SK-N-SH treated with all-trans-retinoic acid at 6 μM for 48 hours (cell line): ENCODE results near the gene UNC5C.
"Not testable (repeated sequence)": the region's sequence is repeated elsewhere in the genome, so short reads cannot be mapped to it uniquely, and the experiment has no call there.

ENCODE experiments used
- ATAC-seq: fragments of 200-7000 bp; cut with Tn5 transposase; 3 replicates; pipeline ENCODE4 v1.9.1; 2020; ENCODE audit warnings: mild to moderate bottlenecking, moderate library complexity
- ARNTL ChIP-seq: fragments of 450-650 bp; formaldehyde crosslinking; IDR thresholded peaks from 2 replicates; pipeline ENCODE4 v1.5.0; 2020; ENCODE audit warnings: low read depth, mild to moderate bottlenecking, moderate library complexity, borderline replicate concordance
- BACH2 ChIP-seq: fragments of 250-450 bp; sonication (Bioruptor Pico); IDR thresholded peaks from 2 replicates; pipeline ENCODE4 v1.9.0; 2021; ENCODE audit warnings: mild to moderate bottlenecking, borderline replicate concordance
- CSDC2 ChIP-seq: fragments of 250-450 bp; sonication (Bioruptor Pico); IDR thresholded peaks from 2 replicates; pipeline ENCODE4 v1.5.0; 2020; ENCODE audit warnings: mild to moderate bottlenecking, moderate library complexity
- ESRRG ChIP-seq: fragments of 250-450 bp; sonication (Bioruptor Pico); IDR thresholded peaks from 2 replicates; pipeline ENCODE4 v1.6.1; 2021; ENCODE audit warnings: mild to moderate bottlenecking
- GLIS3 ChIP-seq: fragments of 250-450 bp; sonication (Bioruptor Pico); IDR thresholded peaks from 2 replicates; pipeline ENCODE4 v1.5.0; 2020; ENCODE audit warnings: mild to moderate bottlenecking, moderate library complexity
- ISL1 ChIP-seq: fragments of 250-450 bp; sonication (Bioruptor Pico); IDR thresholded peaks from 2 replicates; pipeline ENCODE4 v2.1.2; 2022; ENCODE audit warnings: mild to moderate bottlenecking, moderate library complexity
- OSR1 ChIP-seq: fragments of 250-450 bp; sonication (Bioruptor Pico); IDR thresholded peaks from 2 replicates; pipeline ENCODE4 v1.8.0; 2022; ENCODE audit warnings: moderate library complexity, mild to moderate bottlenecking, inconsistent platforms
- RARB ChIP-seq: fragments of 250-450 bp; sonication (Bioruptor Pico); IDR thresholded peaks from 2 replicates; pipeline ENCODE4 v1.8.0; 2021; ENCODE audit warnings: mild to moderate bottlenecking, moderate library complexity
- SNAI2 ChIP-seq: fragments of 250-450 bp; sonication (Bioruptor Pico); IDR thresholded peaks from 2 replicates; pipeline ENCODE4 v1.5.0; 2020; ENCODE audit warnings: mild to moderate bottlenecking, moderate library complexity
- TCF4 ChIP-seq: fragments of 250-450 bp; sonication (Bioruptor Pico); IDR thresholded peaks from 2 replicates; pipeline ENCODE4 v1.8.0; 2021; ENCODE audit warnings: mild to moderate bottlenecking, moderate library complexity, borderline replicate concordance
- TOX ChIP-seq: fragments of 250-450 bp; sonication (Bioruptor Pico); IDR thresholded peaks from 2 replicates; pipeline ENCODE4 v1.8.0; 2021; ENCODE audit warnings: mild to moderate bottlenecking, moderate library complexity, borderline replicate concordance
- ZC3H10 ChIP-seq: fragments of 250-450 bp; sonication (Bioruptor Pico); IDR thresholded peaks from 2 replicates; pipeline ENCODE4 v1.5.1; 2021; ENCODE audit warnings: mild to moderate bottlenecking, moderate library complexity
- ZFP3 ChIP-seq: fragments of 250-450 bp; sonication (Bioruptor Pico); IDR thresholded peaks from 2 replicates; pipeline ENCODE4 v1.5.0; 2020; ENCODE audit warnings: mild to moderate bottlenecking, moderate library complexity
- ZFP30 ChIP-seq: fragments of 450-650 bp; formaldehyde crosslinking; IDR thresholded peaks from 2 replicates; pipeline ENCODE4 v1.5.0; 2022; ENCODE audit warnings: mild to moderate bottlenecking, moderate library complexity
- ZNF565 ChIP-seq: fragments of 450-650 bp; formaldehyde crosslinking; conservative IDR thresholded peaks from 2 replicates; pipeline ENCODE4 v1.5.0; 2020; ENCODE audit warnings: low read depth, mild to moderate bottlenecking, moderate library complexity
- ZNF70 ChIP-seq: fragments of 450-650 bp; formaldehyde crosslinking; IDR thresholded peaks from 2 replicates; pipeline ENCODE4 v1.5.0; 2020; ENCODE audit warnings: mild to moderate bottlenecking, moderate library complexity
- TF ChIP-seq, protein P1 (sequence below): fragments of 250-450 bp; sonication (Bioruptor Pico); IDR thresholded peaks from 2 replicates; pipeline ENCODE4 v1.5.1; 2020; ENCODE audit warnings: low read depth, mild to moderate bottlenecking, moderate library complexity
- TF ChIP-seq, protein P2 (sequence below): fragments of 250-450 bp; sonication (Bioruptor Pico); IDR thresholded peaks from 2 replicates; pipeline ENCODE4 v1.8.0; 2020; ENCODE audit warnings: mild to moderate bottlenecking, moderate library complexity, borderline replicate concordance
- TF ChIP-seq, protein P3 (sequence below): fragments of 250-450 bp; sonication (Bioruptor Pico); IDR thresholded peaks from 2 replicates; pipeline ENCODE4 v1.8.0; 2021; ENCODE audit warnings: low read depth, mild to moderate bottlenecking, moderate library complexity, borderline replicate concordance
- TF ChIP-seq, protein P4 (sequence below): fragments of 250-450 bp; sonication (Bioruptor Pico); IDR thresholded peaks from 2 replicates; pipeline ENCODE4 v1.5.1; 2021; ENCODE audit warnings: mild to moderate bottlenecking, moderate library complexity
- TF ChIP-seq, protein P5 (sequence below): fragments of 250-450 bp; sonication (Bioruptor Pico); IDR thresholded peaks from 2 replicates; pipeline ENCODE4 v1.5.0; 2020; ENCODE audit warnings: mild to moderate bottlenecking, moderate library complexity

UNC5C gene

DNA sequence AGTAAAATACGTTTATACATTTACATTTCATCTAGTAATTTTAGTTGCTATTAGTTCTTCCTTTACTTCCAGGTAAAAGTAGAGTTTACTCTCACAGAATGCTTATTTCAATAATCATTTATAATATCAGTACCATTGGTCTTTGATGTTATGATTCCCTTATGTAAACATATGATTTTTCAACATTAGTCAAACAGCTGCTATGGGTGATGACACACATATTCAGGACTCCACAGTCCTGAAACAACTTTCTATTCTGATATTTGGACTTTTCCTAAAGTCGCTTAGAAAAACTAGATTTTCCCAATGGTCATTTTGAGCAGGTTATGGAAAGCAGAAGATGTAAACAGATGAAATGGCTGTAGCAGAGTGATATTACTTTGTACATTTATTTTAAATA lies 369.8 kb downstream of the UNC5C start:
- ATAC-seq: no peak
- TF ChIP-seq ZNF70 (CRISPR knock-in tag) (no peak), TOX (CRISPR knock-in tag) (no peak), ESRRG (CRISPR knock-in tag) (no peak), ZC3H10 (CRISPR knock-in tag) (no peak), CSDC2 (no peak), ZFP30 (CRISPR knock-in tag) (no peak), GLIS3 (CRISPR knock-in tag) (no peak)
- TF ChIP-seq, protein P1, sequence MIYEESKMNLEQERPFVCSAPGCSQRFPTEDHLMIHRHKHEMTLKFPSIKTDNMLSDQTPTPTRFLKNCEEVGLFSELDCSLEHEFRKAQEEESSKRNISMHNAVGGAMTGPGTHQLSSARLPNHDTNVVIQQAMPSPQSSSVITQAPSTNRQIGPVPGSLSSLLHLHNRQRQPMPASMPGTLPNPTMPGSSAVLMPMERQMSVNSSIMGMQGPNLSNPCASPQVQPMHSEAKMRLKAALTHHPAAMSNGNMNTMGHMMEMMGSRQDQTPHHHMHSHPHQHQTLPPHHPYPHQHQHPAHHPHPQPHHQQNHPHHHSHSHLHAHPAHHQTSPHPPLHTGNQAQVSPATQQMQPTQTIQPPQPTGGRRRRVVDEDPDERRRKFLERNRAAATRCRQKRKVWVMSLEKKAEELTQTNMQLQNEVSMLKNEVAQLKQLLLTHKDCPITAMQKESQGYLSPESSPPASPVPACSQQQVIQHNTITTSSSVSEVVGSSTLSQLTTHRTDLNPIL: no peak
- TF ChIP-seq, protein P2, sequence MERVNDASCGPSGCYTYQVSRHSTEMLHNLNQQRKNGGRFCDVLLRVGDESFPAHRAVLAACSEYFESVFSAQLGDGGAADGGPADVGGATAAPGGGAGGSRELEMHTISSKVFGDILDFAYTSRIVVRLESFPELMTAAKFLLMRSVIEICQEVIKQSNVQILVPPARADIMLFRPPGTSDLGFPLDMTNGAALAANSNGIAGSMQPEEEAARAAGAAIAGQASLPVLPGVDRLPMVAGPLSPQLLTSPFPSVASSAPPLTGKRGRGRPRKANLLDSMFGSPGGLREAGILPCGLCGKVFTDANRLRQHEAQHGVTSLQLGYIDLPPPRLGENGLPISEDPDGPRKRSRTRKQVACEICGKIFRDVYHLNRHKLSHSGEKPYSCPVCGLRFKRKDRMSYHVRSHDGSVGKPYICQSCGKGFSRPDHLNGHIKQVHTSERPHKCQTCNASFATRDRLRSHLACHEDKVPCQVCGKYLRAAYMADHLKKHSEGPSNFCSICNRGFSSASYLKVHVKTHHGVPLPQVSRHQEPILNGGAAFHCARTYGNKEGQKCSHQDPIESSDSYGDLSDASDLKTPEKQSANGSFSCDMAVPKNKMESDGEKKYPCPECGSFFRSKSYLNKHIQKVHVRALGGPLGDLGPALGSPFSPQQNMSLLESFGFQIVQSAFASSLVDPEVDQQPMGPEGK: no peak
- TF ChIP-seq, all 23 proteins: peak for 0

DNA sequence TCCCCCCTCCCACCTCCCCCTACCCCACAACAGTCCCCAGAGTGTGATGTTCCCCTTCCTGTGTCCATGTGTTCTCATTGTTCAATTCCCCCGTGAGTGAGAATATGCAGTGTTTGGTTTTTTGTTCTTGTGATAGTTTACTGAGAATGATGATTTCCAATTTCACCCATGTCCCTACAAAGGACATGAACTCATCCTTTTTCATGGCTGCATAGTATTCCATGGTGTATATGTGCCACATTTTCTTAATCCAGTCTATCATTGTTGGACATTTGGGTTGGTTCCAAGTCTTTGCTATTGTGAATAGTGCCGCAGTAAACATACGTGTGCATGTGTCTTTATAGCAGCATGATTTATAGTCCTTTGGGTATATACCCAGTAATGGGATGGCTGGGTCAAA lies 377.4 kb downstream of the UNC5C start:
- not testable (repeated sequence) for ATAC-seq

DNA sequence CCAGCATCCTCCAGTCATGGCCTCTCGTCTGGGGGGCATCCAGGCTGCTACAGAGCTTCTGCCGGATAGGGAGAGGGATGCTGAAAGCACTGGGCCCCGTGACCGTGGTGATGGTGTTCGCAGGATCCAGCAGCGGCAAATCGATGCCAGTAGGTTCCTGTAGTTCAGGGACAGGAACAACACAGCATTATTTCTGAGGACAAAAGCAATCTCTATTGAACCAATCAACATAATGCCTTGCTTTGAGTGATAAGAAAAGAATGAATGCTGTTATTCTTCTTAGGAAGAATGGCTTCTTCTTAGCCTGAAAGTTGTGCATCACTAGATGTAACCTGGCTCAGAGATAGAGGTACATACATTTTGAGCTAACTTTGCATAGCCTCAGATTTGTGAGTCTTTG lies 378.6 kb downstream of the UNC5C start:
- ATAC-seq: no peak; the same call in 2 of the 3 replicates
- TF ChIP-seq, protein P3, sequence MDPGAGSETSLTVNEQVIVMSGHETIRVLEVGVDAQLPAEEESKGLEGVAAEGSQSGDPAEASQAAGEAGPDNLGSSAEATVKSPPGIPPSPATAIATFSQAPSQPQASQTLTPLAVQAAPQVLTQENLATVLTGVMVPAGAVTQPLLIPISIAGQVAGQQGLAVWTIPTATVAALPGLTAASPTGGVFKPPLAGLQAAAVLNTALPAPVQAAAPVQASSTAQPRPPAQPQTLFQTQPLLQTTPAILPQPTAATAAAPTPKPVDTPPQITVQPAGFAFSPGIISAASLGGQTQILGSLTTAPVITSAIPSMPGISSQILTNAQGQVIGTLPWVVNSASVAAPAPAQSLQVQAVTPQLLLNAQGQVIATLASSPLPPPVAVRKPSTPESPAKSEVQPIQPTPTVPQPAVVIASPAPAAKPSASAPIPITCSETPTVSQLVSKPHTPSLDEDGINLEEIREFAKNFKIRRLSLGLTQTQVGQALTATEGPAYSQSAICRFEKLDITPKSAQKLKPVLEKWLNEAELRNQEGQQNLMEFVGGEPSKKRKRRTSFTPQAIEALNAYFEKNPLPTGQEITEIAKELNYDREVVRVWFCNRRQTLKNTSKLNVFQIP (CRISPR knock-in tag): no peak
- TF ChIP-seq TOX (CRISPR knock-in tag) (no peak), RARB (CRISPR knock-in tag) (no peak), CSDC2 (no peak), TCF4 (CRISPR knock-in tag) (no peak), ZFP3 (CRISPR knock-in tag) (no peak), SNAI2 (CRISPR knock-in tag) (no peak), ZNF70 (CRISPR knock-in tag) (no peak), GLIS3 (CRISPR knock-in tag) (no peak), ISL1 (CRISPR knock-in tag) (no peak), ZNF565 (CRISPR knock-in tag) (no peak), ZFP30 (CRISPR knock-in tag) (no peak)
- TF ChIP-seq, protein P4, sequence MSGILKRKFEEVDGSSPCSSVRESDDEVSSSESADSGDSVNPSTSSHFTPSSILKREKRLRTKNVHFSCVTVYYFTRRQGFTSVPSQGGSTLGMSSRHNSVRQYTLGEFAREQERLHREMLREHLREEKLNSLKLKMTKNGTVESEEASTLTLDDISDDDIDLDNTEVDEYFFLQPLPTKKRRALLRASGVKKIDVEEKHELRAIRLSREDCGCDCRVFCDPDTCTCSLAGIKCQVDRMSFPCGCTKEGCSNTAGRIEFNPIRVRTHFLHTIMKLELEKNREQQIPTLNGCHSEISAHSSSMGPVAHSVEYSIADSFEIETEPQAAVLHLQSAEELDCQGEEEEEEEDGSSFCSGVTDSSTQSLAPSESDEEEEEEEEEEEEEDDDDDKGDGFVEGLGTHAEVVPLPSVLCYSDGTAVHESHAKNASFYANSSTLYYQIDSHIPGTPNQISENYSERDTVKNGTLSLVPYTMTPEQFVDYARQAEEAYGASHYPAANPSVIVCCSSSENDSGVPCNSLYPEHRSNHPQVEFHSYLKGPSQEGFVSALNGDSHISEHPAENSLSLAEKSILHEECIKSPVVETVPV (CRISPR knock-in tag): no peak

DNA sequence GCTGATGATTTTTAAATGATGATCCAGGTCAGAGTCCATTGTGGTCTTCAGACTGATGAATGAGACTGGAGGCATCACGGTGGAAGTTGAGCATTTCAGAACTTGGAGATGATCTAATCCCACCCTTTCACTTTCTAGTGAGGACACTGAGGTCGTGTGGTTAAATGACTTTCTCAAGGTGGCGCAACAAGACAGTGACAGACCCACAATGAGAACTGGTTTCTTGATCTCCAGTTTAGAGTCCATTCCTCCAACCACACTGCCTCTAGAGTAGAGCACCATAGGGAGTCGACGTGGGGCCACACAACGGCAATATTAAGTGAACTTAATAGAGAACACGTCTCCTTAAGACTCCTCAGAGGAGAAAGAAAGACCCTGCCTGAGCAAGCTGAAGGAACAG lies 381.0 kb downstream of the UNC5C start:
- ATAC-seq: no peak
- TF ChIP-seq ZNF70 (CRISPR knock-in tag) (no peak), BACH2 (no peak), OSR1 (CRISPR knock-in tag) (no peak), ESRRG (CRISPR knock-in tag) (no peak), ARNTL (CRISPR knock-in tag) (no peak), TCF4 (CRISPR knock-in tag) (no peak), ZC3H10 (CRISPR knock-in tag) (no peak)
- TF ChIP-seq, protein P5, sequence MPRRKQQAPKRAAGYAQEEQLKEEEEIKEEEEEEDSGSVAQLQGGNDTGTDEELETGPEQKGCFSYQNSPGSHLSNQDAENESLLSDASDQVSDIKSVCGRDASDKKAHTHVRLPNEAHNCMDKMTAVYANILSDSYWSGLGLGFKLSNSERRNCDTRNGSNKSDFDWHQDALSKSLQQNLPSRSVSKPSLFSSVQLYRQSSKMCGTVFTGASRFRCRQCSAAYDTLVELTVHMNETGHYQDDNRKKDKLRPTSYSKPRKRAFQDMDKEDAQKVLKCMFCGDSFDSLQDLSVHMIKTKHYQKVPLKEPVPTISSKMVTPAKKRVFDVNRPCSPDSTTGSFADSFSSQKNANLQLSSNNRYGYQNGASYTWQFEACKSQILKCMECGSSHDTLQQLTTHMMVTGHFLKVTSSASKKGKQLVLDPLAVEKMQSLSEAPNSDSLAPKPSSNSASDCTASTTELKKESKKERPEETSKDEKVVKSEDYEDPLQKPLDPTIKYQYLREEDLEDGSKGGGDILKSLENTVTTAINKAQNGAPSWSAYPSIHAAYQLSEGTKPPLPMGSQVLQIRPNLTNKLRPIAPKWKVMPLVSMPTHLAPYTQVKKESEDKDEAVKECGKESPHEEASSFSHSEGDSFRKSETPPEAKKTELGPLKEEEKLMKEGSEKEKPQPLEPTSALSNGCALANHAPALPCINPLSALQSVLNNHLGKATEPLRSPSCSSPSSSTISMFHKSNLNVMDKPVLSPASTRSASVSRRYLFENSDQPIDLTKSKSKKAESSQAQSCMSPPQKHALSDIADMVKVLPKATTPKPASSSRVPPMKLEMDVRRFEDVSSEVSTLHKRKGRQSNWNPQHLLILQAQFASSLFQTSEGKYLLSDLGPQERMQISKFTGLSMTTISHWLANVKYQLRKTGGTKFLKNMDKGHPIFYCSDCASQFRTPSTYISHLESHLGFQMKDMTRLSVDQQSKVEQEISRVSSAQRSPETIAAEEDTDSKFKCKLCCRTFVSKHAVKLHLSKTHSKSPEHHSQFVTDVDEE (CRISPR knock-in tag): no peak
